ENCODE data around the gene TBX2.

The TBX2 gene

DNA sequence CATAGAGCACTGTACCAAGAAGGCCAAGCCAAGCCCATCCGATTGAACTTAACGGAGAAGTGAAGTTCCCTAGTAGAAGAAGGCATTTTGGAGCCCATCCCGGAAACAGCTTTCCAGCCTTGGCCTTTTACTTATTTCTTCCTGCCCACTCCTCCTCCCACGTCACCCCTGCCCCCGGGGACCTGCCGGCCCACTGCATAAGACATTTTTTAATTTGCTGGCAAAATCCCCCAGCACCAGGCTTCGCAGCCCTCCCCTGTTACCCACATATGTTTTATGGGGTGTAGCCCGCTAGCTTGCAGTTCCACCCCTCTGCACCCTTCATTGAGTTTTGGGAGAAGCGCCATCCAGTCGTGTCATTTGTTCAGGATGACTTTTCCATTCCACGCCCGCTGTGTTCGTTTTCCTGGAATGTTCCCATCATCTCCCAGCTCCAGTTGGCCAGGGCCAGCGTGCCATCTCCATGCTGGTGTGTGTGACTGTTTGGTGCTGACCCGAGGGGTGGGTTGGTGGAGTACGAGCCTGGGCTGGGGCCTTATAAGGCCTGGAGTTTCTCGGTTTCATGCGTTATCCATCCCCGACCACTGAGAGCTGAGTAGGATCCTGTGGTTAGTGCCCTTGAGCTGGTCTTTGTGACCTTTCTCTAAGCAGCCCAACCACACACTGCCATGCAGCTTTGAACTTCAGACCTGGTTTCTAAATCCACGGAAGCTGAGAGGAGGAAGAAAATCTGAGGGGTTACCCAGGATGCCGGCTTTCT, 20.0 kb upstream of the TBX2 start:
- DNase-seq: no peak
- Mint-ChIP-seq H3K4me1 (no peaks in the 10 kb centered on the region), H3K9me3 (no peaks in the 10 kb centered on the region), H3K27me3 (no peaks in the 10 kb centered on the region), H3K27ac (no peak overlapping the region), H3K36me3 (no peaks in the 10 kb centered on the region), H3K4me3 (no peak overlapping the region)
- CTCF ChIA-PET: interaction anchor here (0.8 to 1.2 kb wide), 2 partner anchors 10 to 380 kb away, joined by 3 read pairs; no protein-coding TSS in a partner anchor

GRCh38 chr17:61380217-61380835, 19.3 kb upstream of the TBX2 start:
- Mint-ChIP-seq H3K36me3 (no peaks in the 10 kb centered on the region), H3K4me3 (no peak overlapping the region), H3K27me3 (no peaks in the 10 kb centered on the region), H3K27ac (no peak overlapping the region), H3K9me3 (no peaks in the 10 kb centered on the region), H3K4me1 (no peaks in the 10 kb centered on the region)
- DNase-seq: no peak
- CTCF ChIA-PET: interaction anchor here (0.8 to 1.2 kb wide), 2 partner anchors 11 to 380 kb away, joined by 3 read pairs; no protein-coding TSS in a partner anchor

DNA sequence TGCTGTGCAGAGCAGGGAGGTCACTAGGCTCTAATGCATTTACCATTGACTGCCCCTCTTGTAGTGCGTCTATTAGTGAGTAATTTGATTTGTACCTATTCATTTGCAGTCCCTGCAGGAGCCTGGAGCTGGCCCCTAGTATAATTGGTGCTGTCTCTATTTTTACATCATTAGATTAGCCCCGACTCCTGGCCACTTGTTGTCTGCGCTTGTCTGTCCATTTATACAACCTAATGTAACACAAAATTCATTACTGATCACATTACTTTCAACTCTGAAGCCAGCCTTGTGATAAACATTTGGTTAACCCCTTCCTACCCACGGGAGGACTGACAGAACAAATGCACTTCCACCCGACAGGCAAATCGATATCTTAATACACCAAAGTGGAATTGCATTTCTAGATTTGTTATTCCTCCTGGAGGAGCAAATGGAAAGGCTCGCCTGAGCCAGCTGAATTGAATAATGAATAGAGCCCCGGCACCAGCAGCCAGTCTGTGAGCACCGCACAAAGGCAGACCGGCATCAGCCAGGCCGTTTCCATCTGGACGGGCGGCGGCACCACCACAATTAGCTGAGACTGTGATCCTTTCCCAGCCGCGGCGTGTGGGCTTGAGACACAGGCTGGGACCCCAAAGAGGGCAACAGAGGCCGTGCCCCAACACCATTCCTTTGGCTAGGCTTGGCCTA, 18.7 kb upstream of the TBX2 start:
- Mint-ChIP-seq H3K9me3 (no peaks in the 10 kb centered on the region), H3K27me3 (peaks cover 3% of the 10 kb centered on the region), H3K4me3 (no peak overlapping the region), H3K27ac (no peak overlapping the region), H3K36me3 (no peaks in the 10 kb centered on the region), H3K4me1 (no peaks in the 10 kb centered on the region)
- no peak for DNase-seq
- CTCF ChIA-PET: interaction anchor here (0.8 to 1.2 kb wide), 2 partner anchors 12 to 381 kb away, joined by 3 read pairs; no protein-coding TSS in a partner anchor

DNA sequence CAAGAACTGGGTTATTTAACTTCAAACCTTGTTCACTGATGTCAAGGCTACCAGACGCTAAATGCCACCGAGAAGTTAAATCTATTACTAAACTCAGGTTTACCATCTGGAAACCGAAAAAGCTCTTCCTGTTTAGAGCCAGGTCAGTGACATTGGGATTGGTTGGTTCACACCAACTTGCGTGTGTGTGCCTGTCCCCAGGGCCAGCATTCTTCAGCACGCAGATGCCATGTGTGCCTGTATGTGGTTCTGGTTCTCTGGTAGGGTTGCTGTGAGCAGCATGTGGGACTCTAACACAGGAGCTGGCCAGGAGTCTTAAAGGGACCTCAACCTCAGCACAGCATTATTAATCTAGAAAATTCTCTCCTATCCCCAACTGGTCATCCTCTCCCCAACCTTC, 18.1 kb upstream of the TBX2 start:
- Mint-ChIP-seq H3K27ac (no peak overlapping the region), H3K9me3 (no peaks in the 10 kb centered on the region), H3K36me3 (no peaks in the 10 kb centered on the region), H3K4me3 (no peak overlapping the region), H3K27me3 (peaks cover 3% of the 10 kb centered on the region), H3K4me1 (no peaks in the 10 kb centered on the region)
- no peak for DNase-seq
- CTCF ChIA-PET: no interaction called here

GRCh38 chr17:61382796-61383688, 16.6 kb upstream of the TBX2 start:
- CTCF ChIA-PET: no interaction called here
- H3K9me3 Mint-ChIP-seq: no peaks in the 10 kb centered on the region
- no peaks in the 10 kb centered on the region for H3K36me3 Mint-ChIP-seq
- no peak overlapping the region for H3K27ac Mint-ChIP-seq
- no peaks in the 10 kb centered on the region for H3K4me1 Mint-ChIP-seq
- no peak for DNase-seq
- peaks cover 7% of the 10 kb centered on the region for H3K27me3 Mint-ChIP-seq
- no peak overlapping the region for H3K4me3 Mint-ChIP-seq

- H3K4me1 Mint-ChIP-seq: no peaks in the 10 kb centered on the region
- CTCF ChIA-PET: no interaction called here
- H3K27me3 Mint-ChIP-seq: peaks cover 7% of the 10 kb centered on the region
- no peak for DNase-seq
- no peaks in the 10 kb centered on the region for H3K36me3 Mint-ChIP-seq
- H3K27ac Mint-ChIP-seq: no peak overlapping the region
- H3K4me3 Mint-ChIP-seq: no peak overlapping the region
- no peaks in the 10 kb centered on the region for H3K9me3 Mint-ChIP-seq
Observed at GRCh38 chr17:61383689-61384201, 15.9 kb upstream of the TBX2 start.

DNA sequence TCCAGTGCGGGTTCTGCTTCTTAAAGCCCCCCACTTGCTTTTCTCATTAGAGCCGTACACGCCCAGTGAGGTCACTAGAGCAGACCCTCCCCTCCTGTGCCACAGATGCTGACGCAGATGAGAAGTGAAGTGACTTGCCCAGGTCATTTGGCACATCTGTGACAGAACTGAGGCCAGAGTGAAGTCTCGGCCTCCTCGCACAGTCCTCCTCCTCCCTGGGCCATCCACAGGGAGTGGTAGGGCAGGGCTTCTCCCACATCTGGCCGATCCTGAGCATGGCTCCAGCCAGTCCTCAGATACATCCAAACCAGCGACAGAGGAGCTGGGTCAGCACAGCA, 15.3 kb upstream of the TBX2 start:
- peaks cover 7% of the 10 kb centered on the region for H3K27me3 Mint-ChIP-seq
- H3K27ac Mint-ChIP-seq: no peak overlapping the region
- H3K4me1 Mint-ChIP-seq: no peaks in the 10 kb centered on the region
- no peak for DNase-seq
- no peaks in the 10 kb centered on the region for H3K9me3 Mint-ChIP-seq
- no peaks in the 10 kb centered on the region for H3K36me3 Mint-ChIP-seq
- CTCF ChIA-PET: no interaction called here
- H3K4me3 Mint-ChIP-seq: no peak overlapping the region

- H3K4me3 Mint-ChIP-seq: no peak overlapping the region
- no peak overlapping the region for H3K27ac Mint-ChIP-seq
- no peak for DNase-seq
- peaks cover 9% of the 10 kb centered on the region for H3K27me3 Mint-ChIP-seq
- no peaks in the 10 kb centered on the region for H3K4me1 Mint-ChIP-seq
- H3K9me3 Mint-ChIP-seq: no peaks in the 10 kb centered on the region
- CTCF ChIA-PET: no interaction called here
- no peaks in the 10 kb centered on the region for H3K36me3 Mint-ChIP-seq
Observed at GRCh38 chr17:61384692-61385576, 14.7 kb upstream of the TBX2 start.

DNA sequence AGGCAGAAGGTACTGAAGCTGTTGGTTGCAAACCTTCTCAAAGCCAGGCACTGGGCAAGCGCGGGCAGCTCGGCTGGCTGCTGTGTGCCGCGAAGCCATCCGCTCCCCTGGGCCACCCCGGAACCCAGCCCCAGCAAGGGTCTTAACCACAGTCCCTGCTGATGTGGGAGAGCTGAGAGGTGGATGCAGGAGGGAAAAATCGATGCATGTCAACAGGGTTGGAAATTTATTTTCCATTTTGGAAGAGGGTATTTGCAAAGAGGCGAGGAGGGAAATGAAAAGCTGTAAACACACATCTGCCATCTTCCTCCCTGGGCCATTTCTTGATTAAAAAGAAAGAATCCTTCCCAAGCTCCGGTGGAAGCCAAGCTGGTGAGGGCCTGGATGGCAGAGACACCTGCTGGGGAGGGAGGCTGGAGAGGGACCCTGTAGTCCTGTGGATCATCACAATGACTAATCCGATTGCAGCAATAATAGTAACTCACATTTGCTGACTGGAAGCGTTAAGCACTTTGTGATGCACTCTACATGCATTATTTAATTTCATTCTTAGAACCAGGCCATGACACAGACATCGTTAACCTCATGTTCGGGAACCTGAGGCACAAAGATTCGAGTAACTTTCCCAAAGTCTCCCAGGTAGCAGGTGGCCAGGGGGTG, 13.9 kb upstream of the TBX2 start:
- CTCF ChIA-PET: no interaction called here
- peaks cover 17% of the 10 kb centered on the region for H3K27me3 Mint-ChIP-seq
- DNase-seq: no peak

DNA sequence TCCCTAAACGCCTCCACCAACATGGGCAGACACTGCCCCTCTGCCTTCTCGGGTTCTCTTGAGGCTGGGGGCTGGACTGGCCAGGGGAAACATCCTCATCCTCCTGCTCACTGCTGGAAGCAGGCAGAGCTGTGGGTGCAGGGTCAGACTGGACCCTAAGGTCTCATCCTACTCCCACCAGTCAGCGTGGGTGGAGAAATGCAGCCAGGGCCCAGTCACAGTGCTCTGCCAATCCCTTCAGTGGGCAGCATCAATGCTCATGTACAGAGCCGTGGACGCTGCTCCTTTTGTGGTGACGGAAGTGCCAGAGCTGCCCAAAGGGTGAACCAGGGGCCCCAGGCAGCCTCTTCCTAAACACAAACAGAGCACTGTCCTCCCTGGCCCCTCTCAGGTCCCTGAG, 13.4 kb upstream of the TBX2 start:
- no peaks in the 10 kb centered on the region for H3K4me1 Mint-ChIP-seq

More for the DNA sequence above, 13.9 kb upstream of the TBX2 start:
- Mint-ChIP-seq H3K27ac (no peak overlapping the region), H3K36me3 (no peaks in the 10 kb centered on the region), H3K9me3 (no peaks in the 10 kb centered on the region), H3K4me1 (no peaks in the 10 kb centered on the region), H3K4me3 (no peak overlapping the region)

DNA sequence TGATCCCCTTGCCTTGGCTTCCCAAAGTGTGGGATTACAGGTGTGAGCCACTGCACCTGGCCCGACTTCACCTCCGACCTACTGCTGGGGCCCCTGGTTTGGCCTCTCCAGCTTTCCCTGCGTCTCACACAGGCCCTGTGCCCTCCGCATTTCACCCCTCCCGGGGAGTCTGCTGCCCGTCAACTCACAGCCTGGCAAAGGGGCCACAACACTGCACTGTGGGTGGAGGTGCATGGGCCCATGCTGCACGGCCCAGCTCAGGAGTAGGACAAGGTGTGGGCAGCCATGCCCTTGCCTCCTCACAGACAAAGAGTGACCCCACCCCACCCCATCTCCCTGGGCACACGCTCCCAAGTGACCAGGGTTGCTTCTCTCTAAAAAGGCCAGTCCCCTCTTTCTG, 12.6 kb upstream of the TBX2 start:
- H3K9me3 Mint-ChIP-seq: no peaks in the 10 kb centered on the region
- H3K36me3 Mint-ChIP-seq: no peaks in the 10 kb centered on the region
- no peak overlapping the region for H3K27ac Mint-ChIP-seq
- peaks cover 30% of the 10 kb centered on the region for H3K27me3 Mint-ChIP-seq
- CTCF ChIA-PET: no interaction called here
- no peak for DNase-seq
- H3K4me1 Mint-ChIP-seq: no peaks in the 10 kb centered on the region
- H3K4me3 Mint-ChIP-seq: no peak overlapping the region

More for the DNA sequence above, 13.4 kb upstream of the TBX2 start:
- Mint-ChIP-seq H3K9me3 (no peaks in the 10 kb centered on the region), H3K4me3 (no peak overlapping the region), H3K27ac (no peak overlapping the region), H3K36me3 (no peaks in the 10 kb centered on the region), H3K27me3 (peaks cover 23% of the 10 kb centered on the region)
- DNase-seq: no peak
- CTCF ChIA-PET: no interaction called here

DNA sequence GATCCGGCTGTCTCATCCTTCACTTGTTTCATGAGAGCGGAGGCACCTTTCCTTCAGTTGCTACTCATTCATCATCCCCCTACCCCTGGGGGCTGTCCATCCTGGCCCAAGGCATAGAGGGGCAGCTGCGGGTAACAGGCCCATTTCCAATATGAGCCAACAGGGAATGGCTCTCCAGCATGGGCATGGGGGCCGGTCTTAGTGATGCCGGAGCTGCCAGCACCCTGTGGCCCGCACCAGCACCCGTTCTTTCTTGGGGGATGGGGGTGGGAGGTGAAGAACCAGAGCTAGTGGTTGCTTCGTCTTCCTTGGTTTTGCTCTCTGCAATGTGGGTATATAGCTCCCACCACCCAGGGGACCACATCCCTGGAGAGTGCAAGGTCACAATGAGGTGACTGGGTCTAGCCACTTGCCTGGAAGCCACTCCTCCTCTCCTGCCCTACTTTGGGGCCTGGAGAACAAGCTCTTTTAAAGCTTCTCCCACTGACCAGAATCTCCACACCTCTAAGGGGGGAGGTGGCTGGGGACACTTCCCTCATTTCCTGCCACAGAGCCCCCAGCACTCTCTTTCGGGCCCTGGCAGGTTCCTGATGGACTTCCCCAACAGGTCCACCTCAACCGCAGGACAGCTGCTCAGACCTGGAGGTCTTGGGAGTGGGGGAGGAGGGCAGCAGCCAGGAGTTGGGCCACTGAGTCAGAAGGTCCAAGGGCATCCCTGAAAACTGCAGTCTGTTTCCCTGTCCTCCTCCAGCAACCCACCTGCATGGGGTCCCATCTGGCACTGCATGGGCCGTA, 11.9 kb upstream of the TBX2 start:
- Mint-ChIP-seq H3K27me3 (peaks cover 37% of the 10 kb centered on the region), H3K4me1 (no peaks in the 10 kb centered on the region), H3K27ac (no peak overlapping the region), H3K4me3 (no peak overlapping the region), H3K36me3 (no peaks in the 10 kb centered on the region), H3K9me3 (no peaks in the 10 kb centered on the region)
- DNase-seq: no peak
- CTCF ChIA-PET: no interaction called here
